Measurements from ENCODE around the gene MDK.

- TF ChIP-seq POLR2AphosphoS5 (IDR thresholded peaks at IDR 0.05; ENCODE audit: low read depth, low read length) (no peak), POLR2A (IDR thresholded peaks at IDR 0.05; ENCODE audit: low read depth, low read length) (no peak)
Observed at GRCh38 chr11:46376258-46377050, 5.0 kb upstream of the MDK start.

All from GM12892 (cell line).